ENCODE measurements around the gene MCM9. TPM values are rescaled to one million over a fixed set of nuclear protein-coding genes. Genes with fewer than 3 reads are reported as not detected.
A peak's percentile ranks its signal among the peaks of the same experiment; 100 is the strongest.

MCM9 gene
- total RNA-seq, 1 donor from 2014 or later = 15.6 TPM

GRCh38 chr6:118893064-118893806 is 41.7 kb downstream of the MCM9 start:
- no peaks in the 10 kb centered on the region for H3K27me3 Mint-ChIP-seq (ENCODE audit: unreplicated experiment)
- TF ChIP-seq, protein P1, sequence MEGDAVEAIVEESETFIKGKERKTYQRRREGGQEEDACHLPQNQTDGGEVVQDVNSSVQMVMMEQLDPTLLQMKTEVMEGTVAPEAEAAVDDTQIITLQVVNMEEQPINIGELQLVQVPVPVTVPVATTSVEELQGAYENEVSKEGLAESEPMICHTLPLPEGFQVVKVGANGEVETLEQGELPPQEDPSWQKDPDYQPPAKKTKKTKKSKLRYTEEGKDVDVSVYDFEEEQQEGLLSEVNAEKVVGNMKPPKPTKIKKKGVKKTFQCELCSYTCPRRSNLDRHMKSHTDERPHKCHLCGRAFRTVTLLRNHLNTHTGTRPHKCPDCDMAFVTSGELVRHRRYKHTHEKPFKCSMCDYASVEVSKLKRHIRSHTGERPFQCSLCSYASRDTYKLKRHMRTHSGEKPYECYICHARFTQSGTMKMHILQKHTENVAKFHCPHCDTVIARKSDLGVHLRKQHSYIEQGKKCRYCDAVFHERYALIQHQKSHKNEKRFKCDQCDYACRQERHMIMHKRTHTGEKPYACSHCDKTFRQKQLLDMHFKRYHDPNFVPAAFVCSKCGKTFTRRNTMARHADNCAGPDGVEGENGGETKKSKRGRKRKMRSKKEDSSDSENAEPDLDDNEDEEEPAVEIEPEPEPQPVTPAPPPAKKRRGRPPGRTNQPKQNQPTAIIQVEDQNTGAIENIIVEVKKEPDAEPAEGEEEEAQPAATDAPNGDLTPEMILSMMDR (IDR thresholded peaks at IDR 0.05) = no peak
- peaks cover 4% of the 10 kb centered on the region for H3K36me3 Mint-ChIP-seq (ENCODE audit: unreplicated experiment)
- H3K9me3 Mint-ChIP-seq (ENCODE audit: unreplicated experiment) = no peaks in the 10 kb centered on the region
- H3K4me3 Mint-ChIP-seq (ENCODE audit: unreplicated experiment) = peak overlapping the region; percentile 89
- no peak for DNase-seq (ENCODE audit: extremely low spot score, unreplicated experiment)
- peaks cover 29% of the 10 kb centered on the region for H3K4me1 Mint-ChIP-seq (ENCODE audit: unreplicated experiment)
- peak overlapping the region; percentile 99 for H3K27ac Mint-ChIP-seq (ENCODE audit: unreplicated experiment)

- Mint-ChIP-seq H3K36me3 (ENCODE audit: unreplicated experiment) (peaks cover 4% of the 10 kb centered on the region), H3K27ac (ENCODE audit: unreplicated experiment) (peak overlapping the region; percentile 99), H3K4me1 (ENCODE audit: unreplicated experiment) (peaks cover 24% of the 10 kb centered on the region), H3K9me3 (ENCODE audit: unreplicated experiment) (no peaks in the 10 kb centered on the region), H3K4me3 (ENCODE audit: unreplicated experiment) (peak overlapping the region; percentile 89), H3K27me3 (ENCODE audit: unreplicated experiment) (no peaks in the 10 kb centered on the region)
- DNase-seq (ENCODE audit: extremely low spot score, unreplicated experiment) = no peak
- TF ChIP-seq, protein P1 (IDR thresholded peaks at IDR 0.05) = no peak
These were observed 42.5 kb downstream of the MCM9 start for GRCh38 chr6:118892355-118892991.

GRCh38 chr6:118890997-118891790 is 43.8 kb downstream of the MCM9 start:
- no peak overlapping the region for H3K4me3 Mint-ChIP-seq (ENCODE audit: unreplicated experiment)
- H3K4me1 Mint-ChIP-seq (ENCODE audit: unreplicated experiment) = peaks cover 21% of the 10 kb centered on the region

DNA sequence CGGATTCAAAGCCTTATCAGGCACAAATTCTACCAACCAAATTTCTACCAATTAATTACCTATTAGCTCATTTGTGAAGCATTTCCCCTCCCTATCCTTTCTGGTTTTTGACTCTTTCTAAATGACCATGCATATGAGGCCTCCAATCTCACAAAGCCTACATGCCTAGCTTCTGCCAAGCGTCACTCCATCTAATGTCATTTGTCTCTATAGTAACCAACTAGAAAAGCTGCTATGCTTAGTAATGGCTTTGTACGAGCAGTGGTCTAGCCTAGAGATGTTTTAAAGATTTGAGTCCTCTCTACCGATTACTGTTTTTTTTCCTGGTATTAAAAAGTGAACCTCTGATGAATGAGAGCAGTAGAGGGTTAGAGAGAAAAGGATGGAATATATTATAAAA is 45.8 kb downstream of the MCM9 start:
- no peak for DNase-seq (ENCODE audit: extremely low spot score, unreplicated experiment)
- H3K4me3 Mint-ChIP-seq (ENCODE audit: unreplicated experiment) = no peak overlapping the region
- H3K4me1 Mint-ChIP-seq (ENCODE audit: unreplicated experiment) = peaks cover 17% of the 10 kb centered on the region
- H3K9me3 Mint-ChIP-seq (ENCODE audit: unreplicated experiment) = no peaks in the 10 kb centered on the region
- peaks cover 4% of the 10 kb centered on the region for H3K36me3 Mint-ChIP-seq (ENCODE audit: unreplicated experiment)
- H3K27me3 Mint-ChIP-seq (ENCODE audit: unreplicated experiment) = no peaks in the 10 kb centered on the region
- H3K27ac Mint-ChIP-seq (ENCODE audit: unreplicated experiment) = no peak overlapping the region
- TF ChIP-seq, protein P1 (IDR thresholded peaks at IDR 0.05) = no peak

More at GRCh38 chr6:118890997-118891790, 43.8 kb downstream of the MCM9 start:
- TF ChIP-seq, protein P1 (IDR thresholded peaks at IDR 0.05) = no peak
- Mint-ChIP-seq H3K36me3 (ENCODE audit: unreplicated experiment) (peaks cover 4% of the 10 kb centered on the region), H3K9me3 (ENCODE audit: unreplicated experiment) (no peaks in the 10 kb centered on the region), H3K27ac (ENCODE audit: unreplicated experiment) (peak overlapping the region; percentile 99), H3K27me3 (ENCODE audit: unreplicated experiment) (no peaks in the 10 kb centered on the region)
- DNase-seq (ENCODE audit: extremely low spot score, unreplicated experiment) = no peak
